Measurements from ENCODE around the gene TNFRSF11A.

The TNFRSF11A gene

DNA sequence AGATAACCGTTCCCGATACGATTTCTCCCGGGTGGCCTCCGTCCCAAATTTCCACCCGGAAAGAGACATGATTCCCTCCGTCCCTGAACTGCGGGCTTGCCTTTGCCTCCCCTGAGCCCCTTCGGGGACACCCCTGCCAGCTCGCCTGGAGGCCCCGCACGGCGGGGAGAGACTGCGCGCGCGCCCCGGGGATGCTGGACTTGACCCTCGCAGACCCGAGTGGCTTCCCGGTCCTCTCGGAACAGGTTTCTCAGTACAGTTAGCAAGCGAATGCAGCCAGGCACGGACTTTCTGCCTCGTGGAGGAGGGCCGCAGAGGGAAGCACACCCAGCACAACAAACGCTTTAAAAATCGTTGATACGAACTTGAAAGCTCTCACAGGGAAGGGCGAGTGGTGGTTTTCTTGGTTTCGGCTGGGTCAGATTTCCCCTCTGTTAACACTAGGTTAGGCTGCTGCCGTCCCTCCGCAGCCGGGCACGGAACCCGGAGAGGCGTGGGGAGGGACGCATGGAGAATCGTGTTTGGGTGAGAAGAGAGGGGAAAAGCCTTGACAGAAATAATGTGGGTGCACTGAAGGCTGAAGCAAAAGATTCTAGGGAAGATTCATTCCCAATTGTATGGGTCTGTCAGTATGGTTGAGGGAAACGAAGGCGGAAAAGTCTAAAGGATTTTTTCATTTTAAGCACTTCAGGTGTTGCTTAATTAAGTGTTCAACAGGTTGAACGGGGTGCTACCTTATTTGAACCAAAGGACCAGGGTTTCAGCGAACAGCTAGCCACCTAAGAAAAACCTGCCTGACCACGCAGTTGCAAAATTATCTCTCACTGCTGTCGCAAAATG, 916 bp downstream of the TNFRSF11A start:
- no peak for DNase-seq

DNA sequence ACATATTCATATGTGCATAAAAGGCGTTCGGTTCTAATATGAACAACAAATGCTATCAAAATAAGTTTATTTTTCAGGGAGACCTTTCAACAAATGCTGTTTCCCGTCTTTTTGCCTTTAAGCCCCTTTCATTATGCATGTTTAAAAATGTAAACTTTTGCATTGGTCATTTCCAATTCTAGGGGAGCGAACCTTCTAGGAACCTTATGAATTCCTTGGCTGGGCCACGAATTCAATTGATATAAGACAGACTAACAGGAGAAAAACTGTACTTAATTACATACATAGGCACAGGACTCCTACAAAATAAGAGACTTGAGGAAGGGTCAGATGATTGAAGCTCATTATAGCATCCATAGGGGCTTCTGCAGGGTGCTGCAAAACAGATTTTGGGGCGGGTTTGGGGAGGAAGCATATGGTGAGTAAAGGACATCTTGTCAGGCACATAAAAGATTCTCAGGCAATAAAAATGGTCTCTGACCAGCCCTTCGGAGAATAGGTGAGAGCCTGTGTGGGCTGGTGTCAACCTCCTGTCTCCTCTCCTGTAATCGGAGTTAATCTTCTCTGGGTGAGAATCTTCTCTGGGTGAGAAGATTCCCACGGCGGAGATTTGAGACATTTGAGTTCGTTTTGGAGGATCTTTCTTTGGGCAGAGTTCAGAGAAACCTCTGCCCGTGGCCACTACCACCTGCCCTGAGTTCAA, 1.7 kb downstream of the TNFRSF11A start:
- no peak for DNase-seq

DNA sequence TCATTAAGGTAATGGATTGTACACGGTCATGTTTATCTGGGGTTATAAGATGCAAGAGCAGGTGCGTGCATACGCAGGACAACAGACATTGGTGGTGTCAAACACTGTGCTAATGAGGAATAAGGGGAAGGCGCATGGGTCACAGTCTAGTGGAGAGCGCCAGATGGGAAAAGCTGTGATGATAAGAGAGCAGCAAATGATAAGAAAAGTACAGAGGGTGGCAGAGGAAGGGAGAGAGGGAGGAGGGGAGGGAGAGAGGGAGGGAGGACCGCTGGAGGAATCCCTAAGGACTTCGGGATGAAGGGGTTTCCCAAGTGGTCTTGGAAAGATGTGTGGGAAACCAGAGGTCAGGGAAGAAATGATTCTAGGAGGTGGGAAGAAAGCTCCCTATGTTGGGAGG, 2.9 kb downstream of the TNFRSF11A start:
- DNase-seq, result no peak

DNA sequence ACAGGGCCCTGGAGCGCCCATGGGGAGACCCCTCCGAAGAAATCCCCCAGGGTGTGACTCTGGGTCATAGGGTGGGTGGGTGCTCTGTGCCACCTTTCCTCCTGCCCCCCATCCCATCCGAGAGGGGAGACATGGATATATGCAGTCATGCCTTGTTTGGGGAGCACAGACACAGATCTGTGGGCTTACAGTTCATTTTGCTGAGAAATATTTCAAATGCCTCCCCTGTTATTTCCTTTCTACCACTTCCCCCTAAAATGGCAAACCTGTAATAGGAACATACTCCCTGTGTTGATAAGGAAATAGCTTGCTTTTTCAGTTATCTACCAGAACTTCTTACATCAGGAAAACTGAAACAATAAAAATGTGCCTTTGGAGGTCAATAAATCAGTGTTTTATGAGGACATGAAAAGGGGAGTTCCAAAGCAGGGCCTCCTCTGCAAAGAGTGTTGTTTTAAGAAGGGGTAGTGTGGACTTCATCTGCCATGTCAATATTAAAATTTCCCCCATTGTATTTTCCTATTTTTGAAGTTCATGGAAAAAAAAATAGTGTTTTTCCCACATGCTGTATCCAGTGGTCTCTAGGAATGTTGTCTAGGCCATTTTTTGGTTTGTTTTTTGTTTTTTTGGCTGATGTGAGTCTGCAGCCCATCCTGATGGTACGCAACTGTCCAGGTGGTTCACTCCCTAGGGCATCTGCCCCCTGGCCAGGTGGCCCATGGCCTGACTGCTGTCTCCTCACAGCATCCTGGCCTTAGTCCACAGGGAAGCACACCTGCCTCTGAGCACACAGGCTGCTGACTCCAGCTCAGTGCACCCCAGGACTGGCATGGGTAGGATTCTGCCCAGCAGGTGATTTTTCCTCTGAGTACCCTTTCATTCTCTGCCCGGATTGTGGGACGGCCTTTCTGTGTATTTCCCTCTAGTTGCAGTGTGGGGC, 3.7 kb downstream of the TNFRSF11A start:
- no peak for DNase-seq

DNA sequence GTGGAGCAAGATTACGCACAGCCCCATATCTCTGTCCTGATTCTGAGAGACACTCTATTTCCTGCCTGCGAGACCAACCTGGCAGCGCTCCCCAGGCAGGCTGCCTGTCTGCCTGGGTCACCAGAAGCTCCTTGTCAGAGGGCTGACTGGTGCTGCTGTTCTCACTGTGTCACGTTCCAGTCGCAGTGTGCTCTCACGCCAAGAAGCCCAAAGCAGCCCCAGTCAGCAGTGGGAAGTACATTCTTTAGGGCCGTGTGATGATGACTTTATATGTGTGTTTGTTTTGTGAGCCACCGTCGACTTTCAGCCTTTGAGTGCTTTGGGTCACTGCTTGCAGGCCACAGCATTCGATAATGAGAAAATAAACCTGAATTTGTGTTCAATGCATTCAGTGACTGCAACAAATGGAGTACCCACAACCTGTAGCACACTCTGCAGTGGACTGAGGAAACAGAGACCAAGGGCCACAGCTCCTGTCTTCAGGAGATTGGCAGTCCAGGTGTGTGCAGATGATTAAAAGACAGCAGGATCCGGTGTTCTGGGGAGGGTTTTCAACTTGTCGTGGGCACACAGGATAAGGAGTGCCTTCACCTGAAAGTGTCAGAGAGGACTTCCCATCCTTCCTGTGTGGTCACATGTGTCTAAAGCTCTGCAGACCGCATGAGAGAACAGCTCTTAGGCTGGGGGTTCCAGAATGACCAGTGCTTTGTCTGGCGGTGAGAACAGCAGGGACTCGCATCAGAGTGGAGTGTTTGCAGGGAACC, 4.8 kb downstream of the TNFRSF11A start:
- DNase-seq, result no peak

DNA sequence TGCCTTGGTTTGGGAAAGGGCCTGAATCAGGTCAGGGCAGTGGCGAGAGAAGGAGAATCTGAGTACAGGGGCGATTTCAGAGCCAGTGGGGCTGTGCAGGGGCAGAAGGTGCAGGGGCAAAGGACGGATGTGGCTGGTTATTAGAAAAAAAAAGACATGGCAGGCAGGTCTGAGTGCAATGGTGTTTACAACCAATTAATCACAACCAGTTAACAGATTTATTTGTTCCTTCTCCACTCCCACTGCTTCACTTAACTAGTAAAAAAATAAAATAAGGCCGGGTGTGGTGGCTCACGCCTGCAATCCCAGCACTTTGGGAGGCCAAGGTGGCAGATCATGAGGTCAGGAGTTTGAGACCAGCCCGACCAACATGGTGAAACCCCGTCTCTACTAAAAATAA, 5.5 kb downstream of the TNFRSF11A start:
- no peak for DNase-seq

DNA sequence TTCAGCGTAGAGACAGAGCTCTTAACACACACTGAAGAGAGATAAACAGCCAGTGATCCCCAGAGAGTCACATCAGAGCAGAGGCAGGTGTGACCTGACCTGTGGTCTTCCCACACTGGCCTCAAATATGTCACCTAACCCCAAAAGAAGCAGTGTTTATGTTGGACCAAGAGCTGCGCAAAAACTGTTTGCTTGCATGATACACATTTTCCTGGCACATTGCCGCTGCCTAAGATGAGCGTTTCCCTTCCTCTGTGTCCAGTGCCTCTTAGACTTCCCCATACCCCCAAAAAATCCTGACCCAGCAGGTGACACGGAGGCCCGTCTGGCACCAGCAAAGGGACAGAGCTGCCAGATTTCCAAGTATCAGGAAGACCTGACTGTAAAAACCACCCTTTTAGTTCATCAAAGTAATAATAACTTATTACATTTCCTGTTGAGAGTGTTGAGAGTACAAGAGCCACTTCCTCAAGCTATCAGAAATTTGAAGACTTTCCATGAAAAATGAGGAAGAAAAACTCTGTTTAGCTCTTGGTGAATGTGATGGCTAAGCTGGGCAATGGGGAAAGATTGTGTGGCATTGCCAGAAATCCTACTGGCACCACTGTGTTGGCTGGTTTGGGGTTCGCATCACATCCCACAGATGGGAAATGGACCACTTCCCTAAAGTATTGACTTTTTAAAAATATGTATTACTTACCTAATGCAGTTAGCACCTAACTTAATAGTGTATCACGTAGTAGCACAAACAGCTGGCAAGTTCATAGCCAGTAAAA, 6.7 kb downstream of the TNFRSF11A start:
- no peak for DNase-seq

DNA sequence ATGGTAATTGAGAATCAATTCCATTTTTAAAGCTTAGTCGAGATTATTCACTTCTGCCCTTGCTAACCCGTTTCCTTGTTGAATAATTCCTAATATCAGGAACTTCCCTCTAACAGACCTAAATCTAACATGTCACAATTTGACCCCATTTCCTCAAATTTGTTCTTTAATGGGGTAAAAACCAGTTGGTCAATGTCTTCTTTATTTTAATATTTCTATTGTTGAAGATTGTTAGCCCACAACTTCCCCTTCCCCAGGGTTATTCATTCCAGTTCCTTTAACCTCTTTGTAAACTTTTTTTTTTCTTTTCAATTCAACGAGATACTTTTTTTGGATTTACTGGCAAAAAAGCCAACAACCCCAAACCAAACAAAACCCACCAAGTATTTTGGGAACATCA, 7.3 kb downstream of the TNFRSF11A start:
- no peak for DNase-seq

DNA sequence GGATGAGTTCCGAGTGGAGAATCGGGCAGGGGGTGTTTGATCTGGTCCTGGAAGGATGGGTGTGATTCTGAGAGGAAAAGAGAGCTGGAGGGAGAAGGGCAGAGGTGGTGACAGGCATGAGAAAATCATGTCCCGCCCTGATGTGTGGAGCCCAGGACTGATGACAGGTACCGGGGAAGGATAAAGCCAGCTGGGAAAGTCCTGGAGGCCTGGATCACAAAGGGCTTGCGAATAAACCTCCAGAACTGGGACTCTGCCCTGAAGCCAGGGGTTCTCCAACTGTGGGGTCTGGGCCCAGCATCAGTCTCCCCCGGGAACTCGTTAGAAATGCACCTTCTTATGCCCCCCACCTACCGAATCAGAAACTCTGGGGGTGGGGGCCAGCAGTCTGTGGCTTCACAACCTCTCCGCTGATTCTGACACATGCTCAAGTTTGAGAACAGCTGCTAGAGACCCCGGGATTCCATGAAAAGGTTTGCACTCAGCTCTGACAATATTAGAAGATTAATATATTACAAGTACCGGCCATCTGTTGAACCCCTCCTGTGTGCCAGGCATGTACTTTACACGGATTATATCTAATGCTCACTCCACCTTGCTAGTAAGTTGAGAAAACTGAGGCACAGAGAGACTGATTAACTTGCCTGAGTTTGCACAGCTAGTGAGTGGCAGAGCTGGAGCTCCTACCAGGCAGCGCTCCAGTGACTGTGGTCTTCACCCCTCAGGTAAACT, 8.0 kb downstream of the TNFRSF11A start:
- DNase-seq, result no peak

DNA sequence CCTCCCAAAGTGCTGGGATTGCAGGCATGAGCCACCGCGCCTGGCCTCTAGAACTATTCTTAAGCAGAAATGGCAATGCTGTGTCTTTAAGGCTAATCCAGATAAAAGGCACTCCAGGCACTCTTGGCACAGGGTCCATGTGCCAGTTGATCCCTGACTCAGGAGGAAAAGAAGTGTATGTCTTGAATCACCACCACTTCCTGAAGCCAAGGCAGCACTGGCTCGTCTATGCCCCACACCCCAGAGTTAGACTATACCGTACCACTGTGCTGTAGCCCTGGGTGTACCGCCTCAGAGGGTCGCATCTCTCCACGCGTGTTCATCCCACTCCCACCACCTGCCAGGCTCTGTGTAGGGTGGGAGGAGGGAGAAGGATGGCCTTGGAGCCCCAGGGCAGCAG, 9.0 kb downstream of the TNFRSF11A start:
- no peak for DNase-seq

DNA sequence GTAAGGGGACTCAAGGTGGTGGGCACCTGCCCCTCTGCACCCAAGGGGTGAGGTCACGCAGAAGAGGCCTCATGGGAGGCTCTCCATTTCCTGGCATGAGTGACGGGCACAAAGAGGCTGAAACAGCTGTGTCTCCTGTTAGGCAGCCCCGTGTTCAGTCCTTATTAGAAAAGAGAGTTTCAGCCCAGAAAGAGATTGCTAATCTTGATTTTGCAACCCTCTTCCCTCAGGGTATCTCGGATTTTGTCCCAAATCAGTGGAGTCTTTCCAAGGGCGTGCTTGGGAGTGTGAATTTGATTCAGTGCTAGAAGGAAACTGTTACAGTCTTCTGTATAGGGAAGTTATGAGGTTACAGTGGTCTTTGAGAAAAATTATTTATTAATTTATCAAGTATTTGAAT, 10.4 kb downstream of the TNFRSF11A start:
- no peak for DNase-seq

DNA sequence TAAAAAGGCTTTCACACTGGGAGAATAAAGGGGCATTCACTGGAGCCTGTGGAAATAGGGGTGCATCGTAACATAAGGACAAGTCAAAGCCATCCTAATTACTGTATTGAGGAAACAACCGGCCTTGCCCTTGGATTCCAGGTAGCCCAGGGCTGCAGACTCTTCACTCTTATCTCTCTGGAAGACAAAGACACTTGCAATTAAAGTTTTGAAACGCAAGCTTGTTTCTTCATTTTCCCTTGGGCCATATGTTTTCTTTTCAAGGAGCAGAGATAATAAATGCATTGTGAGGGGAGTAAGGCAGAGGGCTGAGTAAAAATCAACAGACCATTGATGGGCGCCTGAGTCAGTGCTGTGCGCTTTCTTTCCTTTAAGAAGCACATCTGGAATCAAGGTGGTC, 11.5 kb downstream of the TNFRSF11A start:
- DNase-seq, result no peak

DNA sequence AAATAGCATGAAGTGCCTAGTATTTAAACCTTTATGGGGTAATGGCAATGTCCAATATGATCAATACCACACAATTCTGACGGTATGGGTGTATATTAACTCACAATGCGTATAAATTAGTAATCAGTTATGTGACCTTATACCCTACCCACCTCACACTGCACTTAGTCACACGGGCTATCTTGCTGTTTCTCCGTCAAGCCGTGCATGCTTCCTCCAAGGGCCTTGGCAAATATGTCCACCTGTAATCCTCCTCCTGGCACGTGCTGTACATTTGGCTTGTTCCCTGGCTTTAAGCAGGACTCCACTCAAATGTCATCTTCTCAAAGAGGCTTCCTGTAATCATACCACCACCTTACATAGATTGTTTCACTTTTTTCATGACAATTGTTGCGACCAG, 12.2 kb downstream of the TNFRSF11A start:
- DNase-seq, result no peak

DNA sequence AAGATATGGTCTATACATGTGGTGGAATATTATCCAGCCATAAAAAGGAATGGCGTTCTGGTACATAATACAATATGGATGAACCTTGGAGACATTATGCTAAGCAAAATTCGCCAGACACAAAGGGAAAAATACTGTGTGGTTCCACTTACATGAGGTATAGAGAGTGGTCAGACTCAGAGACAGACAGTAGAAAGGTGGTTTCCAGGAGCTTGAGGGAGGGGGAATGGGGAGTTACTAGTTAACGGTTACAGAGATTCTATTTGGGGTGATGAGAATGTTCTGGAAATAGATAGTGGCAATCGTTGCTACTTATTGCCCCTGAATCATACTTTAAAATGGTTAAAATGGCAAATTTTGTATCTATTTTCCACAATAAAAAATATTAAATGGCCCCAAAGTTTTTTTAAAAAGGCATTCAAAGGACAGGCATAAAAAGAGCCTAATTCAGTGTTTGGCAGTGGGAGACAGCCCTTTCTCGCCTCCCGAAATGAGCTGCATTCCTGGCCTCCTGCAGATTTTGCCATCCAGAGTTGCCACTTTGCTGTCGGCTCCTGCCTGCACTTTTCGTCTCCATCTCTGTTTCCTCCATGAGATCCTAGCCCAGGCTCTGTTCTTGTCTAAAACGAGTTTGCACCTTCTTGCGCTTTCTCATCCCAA, 13.5 kb downstream of the TNFRSF11A start:
- no peak for DNase-seq

DNA sequence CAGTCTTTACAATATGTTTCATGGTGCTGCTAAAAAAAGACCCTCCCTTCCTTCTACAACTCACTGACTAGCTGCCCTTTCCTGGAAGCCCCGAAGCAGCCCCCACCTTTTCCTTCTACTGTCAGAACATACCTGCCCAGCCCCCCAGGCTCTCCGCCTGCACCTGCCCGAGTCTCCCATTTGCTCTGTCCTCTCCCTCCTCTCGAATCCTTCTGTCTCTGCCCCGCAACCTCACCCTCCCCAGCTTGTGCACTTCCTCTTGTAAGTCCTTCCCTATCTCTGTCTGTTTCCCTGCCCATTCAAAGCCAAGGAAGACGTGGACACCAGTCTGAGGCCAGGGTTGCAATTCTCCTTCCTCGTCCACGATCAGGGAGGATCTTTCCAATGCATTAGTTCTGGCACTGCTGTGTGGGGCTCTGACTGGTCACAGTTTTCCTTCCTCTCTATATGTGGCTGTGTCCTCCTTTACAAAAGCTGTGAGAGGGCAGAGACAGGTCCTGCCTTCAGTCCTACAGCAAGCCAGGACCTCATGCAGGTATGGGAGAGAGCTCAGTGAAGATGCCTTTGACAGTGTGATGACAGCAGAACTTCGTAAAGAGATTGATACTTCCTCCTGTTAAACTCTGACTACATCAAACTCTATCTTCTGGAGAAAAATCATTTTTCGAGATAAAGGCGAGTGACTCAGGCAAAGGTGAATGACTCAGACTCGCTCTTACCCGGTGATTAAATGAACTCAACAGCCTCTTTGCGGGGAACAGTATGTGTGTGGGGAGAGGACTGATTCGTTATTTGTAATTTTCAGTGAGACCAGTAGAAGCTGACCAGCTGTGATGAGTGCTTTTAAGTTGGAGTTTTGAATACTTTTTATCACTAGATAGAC, 14.2 kb downstream of the TNFRSF11A start:
- no peak for DNase-seq

DNA sequence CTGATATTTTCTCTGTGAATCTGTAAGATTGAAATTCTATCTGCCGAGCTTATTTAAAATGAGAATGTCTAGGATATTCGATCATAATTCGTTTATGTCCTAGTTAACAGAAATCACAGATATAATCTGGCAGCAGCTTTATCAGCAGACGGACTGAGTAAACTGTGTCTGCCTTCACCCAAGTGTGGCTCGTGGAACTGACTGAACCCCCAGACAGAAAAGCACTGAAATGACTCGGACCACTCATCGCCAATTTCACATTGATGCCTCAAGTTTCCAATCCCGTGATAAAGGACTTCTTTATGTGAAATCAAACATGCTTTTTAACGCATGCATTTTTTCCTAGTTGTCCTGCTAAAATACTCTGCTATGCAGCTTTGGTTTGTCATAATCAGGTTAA, 15.9 kb downstream of the TNFRSF11A start:
- no peak for DNase-seq

DNA sequence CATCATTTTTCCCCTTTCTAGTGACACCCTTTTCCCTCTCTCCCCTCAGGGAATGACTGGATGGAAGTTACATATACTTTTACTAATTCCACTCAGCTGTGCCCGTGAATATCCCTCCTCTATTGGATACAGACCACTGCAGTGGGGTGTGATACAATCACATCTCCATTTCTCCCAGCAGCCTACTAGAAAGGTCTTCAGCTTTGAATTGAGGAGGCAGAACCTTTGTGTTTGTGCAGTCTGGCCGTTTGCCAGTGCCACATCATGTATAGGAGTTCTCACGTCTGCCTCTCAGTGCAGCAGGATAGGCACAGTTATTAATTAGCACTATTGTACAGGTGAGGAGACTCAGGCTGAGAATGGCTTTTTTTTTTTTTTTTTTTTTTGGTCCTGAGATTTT, 16.4 kb downstream of the TNFRSF11A start:
- DNase-seq, result no peak

DNA sequence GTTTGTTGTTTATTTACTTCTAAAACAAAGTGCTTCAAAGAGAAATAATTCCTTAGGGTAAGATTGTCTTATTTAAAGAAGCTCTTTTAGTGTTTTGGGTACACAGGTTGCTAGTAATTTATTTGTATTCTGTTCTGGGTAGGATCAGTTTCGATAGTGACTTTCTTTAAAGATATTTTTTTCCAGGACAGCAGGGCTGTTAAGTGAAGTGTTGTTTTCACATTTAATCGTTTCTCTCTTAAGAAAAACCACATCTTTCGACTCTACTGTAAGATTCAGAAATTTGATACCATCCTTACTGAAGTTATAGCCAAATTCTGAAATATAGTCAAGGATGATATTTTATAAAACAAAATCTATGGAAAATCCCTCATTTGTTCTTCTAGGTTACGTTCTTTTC, 17.8 kb downstream of the TNFRSF11A start:
- no peak for DNase-seq

DNA sequence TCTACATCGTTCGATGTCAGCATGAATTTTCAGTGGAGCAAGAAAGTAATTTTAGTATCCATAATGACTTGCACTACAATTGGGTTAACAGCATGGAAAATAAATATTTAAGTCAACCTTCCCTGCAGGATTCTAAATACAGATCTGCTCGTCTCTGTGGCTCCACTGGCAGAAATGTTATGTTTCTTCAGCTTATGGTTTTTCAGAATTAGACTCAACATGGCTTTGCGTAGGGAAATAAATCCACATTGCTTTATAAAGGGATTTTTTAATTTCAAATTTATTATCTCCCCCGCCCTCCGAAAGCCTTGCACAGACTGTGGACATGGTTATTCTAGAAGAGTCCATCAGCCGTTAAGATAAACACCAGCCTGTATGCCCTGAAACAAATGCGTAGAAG, 18.2 kb downstream of the TNFRSF11A start:
- DNase-seq, result no peak
